H1 (cell line): ENCODE measurements around the gene SETD1B.

Experiments
- CEBPB ChIP-seq: IDR thresholded peaks from 2 replicates; pipeline ENCODE4 v1.6.1; 2012; ENCODE audit warnings: low read depth, low read length
- CTCF ChIP-seq, 3 experiments: IDR thresholded peaks; 1 replicate in 2 of 3; 2 replicates in 1 of 3; pipeline versions ENCODE4 v1.5.1 to v1.6.1; 2011; ENCODE audit warnings: low read length in 3 of 3, mild to moderate bottlenecking in 3 of 3, inconsistent platforms in 2 of 3, low read depth in 1 of 3, moderate library complexity in 1 of 3; ENCODE audit not compliant: insufficient read depth in 1 of 3; ENCODE audit errors: control extremely low read depth in 1 of 3
- EZH2 ChIP-seq: fragments of 200-600 bp; sonication (generic); IDR thresholded peaks from 2 replicates; pipeline ENCODE4 v1.7.1; 2012; ENCODE audit warnings: low read depth, mild to moderate bottlenecking, moderate library complexity, low read length, inconsistent platforms; ENCODE audit not compliant: severe bottlenecking
- NANOG ChIP-seq: IDR thresholded peaks from 2 replicates; pipeline ENCODE4 v1.6.1; 2011; ENCODE audit warnings: low read length, low read depth, mild to moderate bottlenecking, inconsistent platforms; ENCODE audit not compliant: insufficient read depth, poor library complexity, severe bottlenecking
- PHF8 ChIP-seq: fragments of 200-600 bp; sonication (generic); conservative IDR thresholded peaks from 2 replicates; pipeline ENCODE4 v1.7.1; 2012; ENCODE audit warnings: low read depth, mild to moderate bottlenecking, inconsistent platforms, low read length, moderate library complexity

- TF ChIP-seq PHF8 (no peak), NANOG (no peak), CEBPB (no peak), EZH2 (no peak), CTCF (IDR thresholded peaks at IDR 0.05; ENCODE audit: control extremely low read depth in 1 of 3, insufficient read depth in 1 of 3, low read depth in 1 of 3, low read length in 3 of 3) (no peak)
Observed at GRCh38 chr12:121778567-121779421, 25.0 kb upstream of the SETD1B start.
